ENCODE measurements around the gene TLE2.
"Not testable (repeated sequence)": the region's sequence is repeated elsewhere in the genome, so short reads cannot be mapped to it uniquely, and the experiment has no call there.

Gene TLE2

DNA sequence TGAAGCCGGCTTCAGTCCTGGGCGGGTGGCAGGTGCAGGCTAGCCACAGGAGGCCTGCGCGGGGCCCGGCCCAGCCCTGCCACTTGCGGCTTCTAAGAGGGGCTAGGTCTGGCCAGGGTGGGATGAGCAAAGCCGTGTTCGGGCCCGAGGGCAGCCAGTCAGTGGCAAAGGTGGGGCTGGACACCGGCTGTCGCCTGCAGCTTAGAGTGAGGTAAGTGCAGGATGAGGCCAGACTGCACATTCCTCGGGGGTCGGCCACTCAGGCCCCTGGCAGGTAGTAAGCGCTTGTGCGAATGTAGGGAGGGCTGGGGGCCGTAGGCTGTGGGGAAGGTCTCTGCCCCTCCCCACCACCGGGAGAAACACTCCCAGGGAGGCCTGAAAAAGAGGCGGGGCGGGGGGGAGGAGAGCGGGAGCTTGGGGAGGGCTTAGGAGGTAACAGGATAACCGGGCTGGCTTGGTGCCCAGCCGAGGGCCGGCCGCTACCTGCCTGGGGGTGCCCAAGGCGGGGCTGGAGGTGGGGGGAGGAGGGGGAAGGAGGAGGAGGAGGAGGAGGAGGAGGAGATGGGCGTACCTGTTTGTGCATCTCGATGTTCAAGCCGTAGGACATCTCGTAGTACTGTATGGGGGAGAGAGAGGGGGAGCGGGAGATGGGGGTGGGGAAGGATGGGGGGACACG lies 26.8 kb upstream of the TLE2 start:
- TF ChIP-seq, protein P1, sequence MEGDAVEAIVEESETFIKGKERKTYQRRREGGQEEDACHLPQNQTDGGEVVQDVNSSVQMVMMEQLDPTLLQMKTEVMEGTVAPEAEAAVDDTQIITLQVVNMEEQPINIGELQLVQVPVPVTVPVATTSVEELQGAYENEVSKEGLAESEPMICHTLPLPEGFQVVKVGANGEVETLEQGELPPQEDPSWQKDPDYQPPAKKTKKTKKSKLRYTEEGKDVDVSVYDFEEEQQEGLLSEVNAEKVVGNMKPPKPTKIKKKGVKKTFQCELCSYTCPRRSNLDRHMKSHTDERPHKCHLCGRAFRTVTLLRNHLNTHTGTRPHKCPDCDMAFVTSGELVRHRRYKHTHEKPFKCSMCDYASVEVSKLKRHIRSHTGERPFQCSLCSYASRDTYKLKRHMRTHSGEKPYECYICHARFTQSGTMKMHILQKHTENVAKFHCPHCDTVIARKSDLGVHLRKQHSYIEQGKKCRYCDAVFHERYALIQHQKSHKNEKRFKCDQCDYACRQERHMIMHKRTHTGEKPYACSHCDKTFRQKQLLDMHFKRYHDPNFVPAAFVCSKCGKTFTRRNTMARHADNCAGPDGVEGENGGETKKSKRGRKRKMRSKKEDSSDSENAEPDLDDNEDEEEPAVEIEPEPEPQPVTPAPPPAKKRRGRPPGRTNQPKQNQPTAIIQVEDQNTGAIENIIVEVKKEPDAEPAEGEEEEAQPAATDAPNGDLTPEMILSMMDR (IDR thresholded peaks at IDR 0.05; ENCODE audit: control insufficient read depth, extremely low read depth, insufficient read depth), result no peak
- no peak for DNase-seq (ENCODE audit: low read depth)
- H3K4me3 ChIP-seq (ENCODE audit: low read depth, low read length), result no peak overlapping the region

DNA sequence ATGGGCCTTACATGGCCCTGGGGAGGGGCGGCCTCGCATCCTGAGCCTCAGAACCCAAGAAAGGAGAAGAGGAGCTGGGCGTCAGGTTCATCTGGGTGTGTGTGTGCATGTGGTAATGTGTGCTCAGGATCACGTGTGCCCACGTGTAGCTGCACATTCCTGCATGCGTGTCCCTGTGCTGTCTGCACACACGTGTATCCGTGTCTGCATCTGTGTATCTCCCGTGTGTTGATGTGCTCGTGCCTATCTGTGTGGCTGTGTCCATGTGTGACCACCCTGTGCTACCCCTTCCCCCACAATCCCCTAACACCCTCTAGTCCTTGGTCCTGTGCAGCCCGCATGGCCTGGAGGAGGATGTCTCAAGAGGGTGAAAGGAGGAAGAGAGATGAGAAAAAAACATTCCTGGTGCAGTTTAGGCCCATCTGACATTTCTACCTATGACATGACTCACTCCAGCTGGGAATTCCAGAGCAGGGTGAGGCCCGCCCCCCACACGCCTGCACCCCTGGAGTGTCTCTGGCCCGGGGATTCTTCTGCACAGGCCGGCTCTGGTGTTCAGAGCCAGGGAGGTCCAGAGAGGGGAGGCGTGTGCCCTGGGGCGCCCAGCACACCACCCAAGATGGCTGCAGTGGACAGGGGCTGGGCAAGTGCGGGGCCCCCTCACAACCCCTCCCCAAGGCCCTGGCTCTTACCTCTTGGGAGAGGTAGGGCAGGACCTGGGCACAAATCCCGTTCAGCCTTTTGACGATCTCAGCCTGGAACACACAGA lies 26.1 kb upstream of the TLE2 start:
- H3K4me3 ChIP-seq (ENCODE audit: low read depth, low read length), result no peak overlapping the region
- TF ChIP-seq, protein P1 (IDR thresholded peaks at IDR 0.05; ENCODE audit: control insufficient read depth, extremely low read depth, insufficient read depth), result no peak
- DNase-seq (ENCODE audit: low read depth), result no peak

DNA sequence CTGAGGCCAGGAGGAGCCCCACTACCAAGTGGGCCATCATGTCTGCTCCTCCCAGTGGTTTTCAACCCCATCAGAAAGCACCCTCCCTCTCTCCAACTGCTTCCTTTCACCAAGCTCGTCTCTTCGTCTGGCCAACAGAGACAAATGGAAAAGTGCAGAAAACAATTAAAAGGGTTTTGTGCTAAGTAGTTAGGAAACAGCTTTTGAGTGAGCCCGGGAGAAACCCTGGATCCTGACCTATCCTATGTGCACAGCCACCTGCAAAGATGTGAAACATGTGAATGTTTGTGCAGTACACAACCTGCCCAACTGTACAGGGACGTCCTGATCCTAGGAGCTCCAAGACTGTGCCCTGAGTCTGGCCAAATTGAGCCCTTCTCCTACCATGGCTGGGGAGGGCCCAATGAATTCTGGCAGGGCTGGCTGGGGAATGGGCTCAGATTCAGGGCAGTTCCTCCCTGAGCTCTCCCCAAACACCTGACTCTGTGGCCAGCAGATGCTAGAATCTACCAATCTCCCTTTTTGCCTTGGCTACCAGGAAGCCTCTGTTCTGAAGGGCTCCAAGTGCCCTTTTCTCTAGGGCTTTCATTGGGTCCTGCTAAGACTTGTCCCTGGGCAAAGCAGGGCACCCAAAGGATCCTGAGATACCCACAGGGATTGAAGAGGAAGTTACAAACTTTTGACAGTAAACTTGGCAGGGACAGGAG lies 25.3 kb upstream of the TLE2 start:
- no peak for DNase-seq (ENCODE audit: low read depth)
- H3K4me3 ChIP-seq (ENCODE audit: low read depth, low read length), result no peak overlapping the region
- TF ChIP-seq, protein P1 (IDR thresholded peaks at IDR 0.05; ENCODE audit: control insufficient read depth, extremely low read depth, insufficient read depth), result no peak

DNA sequence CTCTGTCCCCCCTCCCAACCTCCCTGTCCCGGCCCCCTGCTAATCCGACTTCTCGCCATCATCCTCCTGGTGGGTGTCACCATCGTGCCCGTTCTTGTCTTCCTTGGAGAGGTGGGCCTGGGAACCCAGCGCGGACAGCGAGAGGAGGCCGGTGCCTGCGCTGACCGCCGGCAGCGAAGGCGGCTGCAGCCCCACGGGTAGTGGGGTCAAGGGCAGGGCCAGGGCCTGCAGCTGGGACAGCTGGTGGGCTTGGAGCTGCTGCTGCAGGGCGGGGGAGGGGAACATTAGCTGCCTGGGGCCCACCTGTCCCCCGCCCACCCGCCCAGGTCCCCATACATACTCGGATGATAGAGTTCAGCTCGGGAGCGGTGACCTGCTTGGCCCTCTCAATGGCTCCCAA lies 24.7 kb upstream of the TLE2 start:
- DNase-seq (ENCODE audit: low read depth), result no peak
- H3K4me3 ChIP-seq (ENCODE audit: low read depth, low read length), result no peak overlapping the region
- TF ChIP-seq, protein P1 (IDR thresholded peaks at IDR 0.05; ENCODE audit: control insufficient read depth, extremely low read depth, insufficient read depth), result no peak

DNA sequence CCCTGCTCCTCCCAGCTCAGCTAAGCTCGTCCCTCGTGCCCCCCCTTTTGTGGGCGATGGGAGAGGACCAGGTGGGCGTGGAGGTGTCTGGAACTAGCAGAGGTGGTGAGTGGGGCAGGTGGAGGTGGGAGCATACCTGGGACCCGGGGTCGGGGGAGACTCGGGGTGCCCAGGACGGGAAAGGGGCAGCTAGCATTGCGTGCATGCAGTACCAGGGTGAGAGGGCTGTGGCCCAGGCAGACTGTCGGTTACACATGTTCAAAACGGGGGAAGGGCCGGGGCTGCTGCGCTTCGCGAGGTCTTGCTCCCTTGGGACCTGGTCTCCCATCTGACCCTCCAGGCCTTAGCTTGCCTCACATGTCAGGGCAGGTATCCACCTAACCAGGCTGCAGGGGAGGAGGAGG lies 24.1 kb upstream of the TLE2 start:
- TF ChIP-seq, protein P1 (IDR thresholded peaks at IDR 0.05; ENCODE audit: control insufficient read depth, extremely low read depth, insufficient read depth), result no peak
- no peak overlapping the region for H3K4me3 ChIP-seq (ENCODE audit: low read depth, low read length)
- no peak for DNase-seq (ENCODE audit: low read depth)

DNA sequence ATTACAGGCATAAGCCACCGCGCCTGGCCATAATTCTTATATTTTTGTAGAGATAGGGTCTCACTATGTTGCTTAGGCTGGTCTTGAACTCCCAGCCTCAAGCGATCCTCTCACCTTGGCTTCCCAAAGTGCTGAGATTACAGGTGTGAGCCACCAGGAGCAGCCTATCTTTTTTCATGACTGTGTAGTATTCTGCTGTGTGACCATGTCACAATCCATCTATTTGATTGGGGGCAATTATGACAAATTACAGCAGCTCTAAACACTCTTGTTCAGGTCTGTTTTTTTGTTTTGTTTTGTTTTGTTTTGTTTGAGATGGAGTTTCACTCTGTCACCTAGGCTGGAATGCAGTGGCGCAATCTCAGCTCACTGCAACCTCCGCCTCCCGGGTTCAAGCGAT lies 20.9 kb upstream of the TLE2 start:
- not testable (repeated sequence) for H3K4me3 ChIP-seq (ENCODE audit: low read depth, low read length); DNase-seq (ENCODE audit: low read depth)

DNA sequence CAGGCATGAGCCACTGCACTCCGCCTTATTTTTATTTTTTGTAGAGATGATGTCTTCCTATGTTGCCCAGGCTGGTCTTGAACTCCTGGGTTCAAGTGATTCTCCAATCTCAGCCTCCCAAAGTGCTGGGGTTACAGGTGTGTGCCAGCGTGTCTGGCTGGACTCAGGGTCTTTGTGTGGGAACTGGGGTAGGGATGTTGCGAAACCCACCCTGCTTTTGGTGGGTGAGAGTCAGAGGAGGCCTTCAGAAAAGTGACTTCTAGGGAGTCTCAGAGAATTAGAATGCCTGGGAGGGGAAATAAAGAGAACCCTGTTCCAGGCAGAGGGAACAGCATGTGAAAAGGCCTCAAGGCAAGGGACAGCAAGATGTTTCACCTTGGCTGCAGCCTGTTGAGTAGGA lies 20.0 kb upstream of the TLE2 start:
- no peak for DNase-seq (ENCODE audit: low read depth)
- no peak overlapping the region for H3K4me3 ChIP-seq (ENCODE audit: low read depth, low read length)
- TF ChIP-seq, protein P1 (IDR thresholded peaks at IDR 0.05; ENCODE audit: control insufficient read depth, extremely low read depth, insufficient read depth), result no peak
